ENCODE measurements around the gene FGF1.

FGF1 gene

GRCh38 chr5:142664067-142664466 lies 21.8 kb downstream of the FGF1 start:
- Histone ChIP-seq H3K4me3 (ENCODE audit: low read length, poor library complexity, severe bottlenecking) (no peak overlapping the region), H3F3A (ENCODE audit: low read depth) (no peaks in the 10 kb centered on the region), H3K9me3 (ENCODE audit: insufficient read depth, low read depth, low read length) (no peaks in the 10 kb centered on the region), H3K9me2 (replicated peaks; ENCODE audit: low read depth, low read length) (no peaks in the 10 kb centered on the region), H3K4me2 (ENCODE audit: low read depth, low read length, poor library complexity, severe bottlenecking) (no peak overlapping the region), H4K20me1 (ENCODE audit: insufficient read depth, low read length, poor library complexity, severe bottlenecking) (no peaks in the 10 kb centered on the region), H3K4me1 (ENCODE audit: insufficient read depth, low read length, poor library complexity, severe bottlenecking) (no peaks in the 10 kb centered on the region), H2AFZ (ENCODE audit: low read length) (no peak overlapping the region), H3K79me2 (ENCODE audit: insufficient read depth, low read length) (no peaks in the 10 kb centered on the region), H3K36me3 (ENCODE audit: insufficient read depth, low read length) (no peaks in the 10 kb centered on the region), H3K9ac (ENCODE audit: low read depth, low read length, poor library complexity, severe bottlenecking) (no peak overlapping the region), H3K27me3 (ENCODE audit: insufficient read depth, low read length, poor library complexity, severe bottlenecking) (no peaks in the 10 kb centered on the region)
- TF ChIP-seq EZH2phosphoT487 (IDR thresholded peaks at IDR 0.05; ENCODE audit: borderline replicate concordance) (no peak), CTCF (conservative IDR thresholded peaks at IDR 0.05; ENCODE audit: low read length) (no peak)

DNA sequence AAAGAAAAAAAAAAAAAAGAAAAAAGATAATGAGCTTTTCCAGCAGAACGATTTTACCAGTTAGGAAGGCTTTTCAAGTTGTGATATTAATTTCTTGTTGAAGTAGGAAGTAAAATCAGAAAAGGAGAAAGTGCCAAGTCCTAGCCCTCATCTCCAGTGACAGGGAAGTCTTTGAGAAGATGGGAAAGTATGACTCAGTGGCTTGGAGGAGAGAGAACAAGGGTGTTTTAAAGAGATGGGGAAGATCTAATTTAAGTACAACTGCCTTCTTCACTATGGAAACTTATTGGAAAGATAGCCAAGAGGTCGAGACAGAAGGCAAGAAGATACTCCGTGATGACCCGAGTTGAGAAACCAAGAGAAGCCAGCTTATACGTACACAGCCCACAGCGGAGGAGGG lies 22.6 kb downstream of the FGF1 start:
- no peaks in the 10 kb centered on the region for H3K9me3 ChIP-seq (ENCODE audit: insufficient read depth, low read depth, low read length)
- H3K36me3 ChIP-seq (ENCODE audit: insufficient read depth, low read length), result no peaks in the 10 kb centered on the region
- H3K27me3 ChIP-seq (ENCODE audit: insufficient read depth, low read length, poor library complexity, severe bottlenecking), result no peaks in the 10 kb centered on the region
- H2AFZ ChIP-seq (ENCODE audit: low read length), result no peak overlapping the region
- no peaks in the 10 kb centered on the region for H4K20me1 ChIP-seq (ENCODE audit: insufficient read depth, low read length, poor library complexity, severe bottlenecking)
- no peaks in the 10 kb centered on the region for H3K9me2 ChIP-seq (replicated peaks; ENCODE audit: low read depth, low read length)
- no peak overlapping the region for H3K9ac ChIP-seq (ENCODE audit: low read depth, low read length, poor library complexity, severe bottlenecking)
- no peak overlapping the region for H3K4me3 ChIP-seq (ENCODE audit: low read length, poor library complexity, severe bottlenecking)
- H3K4me2 ChIP-seq (ENCODE audit: low read depth, low read length, poor library complexity, severe bottlenecking), result no peak overlapping the region
- no peak for TF ChIP-seq EZH2phosphoT487 (IDR thresholded peaks at IDR 0.05; ENCODE audit: borderline replicate concordance)
- no peak for TF ChIP-seq CTCF (conservative IDR thresholded peaks at IDR 0.05; ENCODE audit: low read length)
- H3K79me2 ChIP-seq (ENCODE audit: insufficient read depth, low read length), result no peaks in the 10 kb centered on the region
- H3K4me1 ChIP-seq (ENCODE audit: insufficient read depth, low read length, poor library complexity, severe bottlenecking), result no peaks in the 10 kb centered on the region
- no peaks in the 10 kb centered on the region for H3F3A ChIP-seq (ENCODE audit: low read depth)

DNA sequence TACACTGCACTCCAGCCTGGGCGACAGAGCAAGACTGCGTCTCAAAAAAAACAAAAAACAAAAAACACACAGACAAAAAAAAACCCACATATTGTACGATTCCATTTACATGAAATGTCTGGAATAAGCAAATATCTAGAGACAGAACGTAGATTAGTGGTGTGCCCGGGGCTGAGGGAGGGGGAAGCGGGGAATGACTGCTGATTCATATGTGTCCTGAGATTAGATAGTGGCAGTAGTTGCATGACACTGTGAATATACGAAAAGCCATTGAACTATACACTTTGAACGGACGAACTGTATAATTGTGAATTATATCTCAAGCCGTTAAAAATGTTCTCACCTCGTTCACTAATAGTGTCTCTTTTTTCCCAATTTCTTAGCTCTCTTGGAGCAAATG lies 23.9 kb downstream of the FGF1 start:
- no peaks in the 10 kb centered on the region for H3K36me3 ChIP-seq (ENCODE audit: insufficient read depth, low read length)
- no peak for TF ChIP-seq EZH2phosphoT487 (IDR thresholded peaks at IDR 0.05; ENCODE audit: borderline replicate concordance)
- no peak for TF ChIP-seq CTCF (conservative IDR thresholded peaks at IDR 0.05; ENCODE audit: low read length)
- H3K4me1 ChIP-seq (ENCODE audit: insufficient read depth, low read length, poor library complexity, severe bottlenecking), result no peaks in the 10 kb centered on the region
- H4K20me1 ChIP-seq (ENCODE audit: insufficient read depth, low read length, poor library complexity, severe bottlenecking), result no peaks in the 10 kb centered on the region
- H3K9me2 ChIP-seq (replicated peaks; ENCODE audit: low read depth, low read length), result no peaks in the 10 kb centered on the region
- H3K9me3 ChIP-seq (ENCODE audit: insufficient read depth, low read depth, low read length), result no peaks in the 10 kb centered on the region
- H3K9ac ChIP-seq (ENCODE audit: low read depth, low read length, poor library complexity, severe bottlenecking), result no peak overlapping the region
- H3K79me2 ChIP-seq (ENCODE audit: insufficient read depth, low read length), result no peaks in the 10 kb centered on the region
- H3K4me3 ChIP-seq (ENCODE audit: low read length, poor library complexity, severe bottlenecking), result no peak overlapping the region
- no peak overlapping the region for H3K4me2 ChIP-seq (ENCODE audit: low read depth, low read length, poor library complexity, severe bottlenecking)
- H3K27me3 ChIP-seq (ENCODE audit: insufficient read depth, low read length, poor library complexity, severe bottlenecking), result no peaks in the 10 kb centered on the region
- no peak overlapping the region for H2AFZ ChIP-seq (ENCODE audit: low read length)
- H3F3A ChIP-seq (ENCODE audit: low read depth), result no peaks in the 10 kb centered on the region

All from Loucy (cell line).